Thoracic aorta (tissue), 2 donors: ENCODE results near the gene RAVER2. TPM values are rescaled to one million over a fixed set of nuclear protein-coding genes. Genes with fewer than 3 reads are reported as not detected.

Source experiments
- ATAC-seq: fragments of 150-250 bp; one replicate; pipeline ENCODE4 v1.8.0; 2017; ENCODE audit warnings: low read depth; ENCODE audit not compliant: insufficient number of reproducible peaks, low FRiP score
- DNase-seq: peaks from one replicate; pipeline ENCODE4 v3.0.0-alpha.2; 2020; ENCODE audit warnings: low spot score
- H3K27ac ChIP-seq, 2 donors: fragments of 200-600 bp; sonication (generic); 1 replicate in 1 of 2; 2 replicates in 1 of 2; pipeline ENCODE4 v1.5.1; 2016; ENCODE audit warnings: mild to moderate bottlenecking in 2 of 2, moderate library complexity in 2 of 2
- H3K27me3 ChIP-seq: fragments of 200-600 bp; sonication (generic); replicated peaks from 2 replicates; pipeline ENCODE4 v1.6.0; 2016; ENCODE audit warnings: mild to moderate bottlenecking; ENCODE audit not compliant: insufficient read depth
- H3K36me3 ChIP-seq: fragments of 200-600 bp; sonication (generic); one replicate; pipeline ENCODE4 v1.5.1; 2016
- H3K4me1 ChIP-seq, 2 donors: fragments of 200-600 bp; sonication (generic); 1 replicate in 1 of 2; 2 replicates in 1 of 2; pipeline versions ENCODE4 v1.5.1 to v1.6.0; 2016; ENCODE audit warnings: low read depth in 2 of 2, mild to moderate bottlenecking in 1 of 2; ENCODE audit not compliant: control insufficient read depth in 1 of 2
- H3K4me3 ChIP-seq: fragments of 200-600 bp; sonication (generic); 2 replicates; pipeline ENCODE4 v1.5.1; 2016; ENCODE audit warnings: mild to moderate bottlenecking
- H3K9me3 ChIP-seq: fragments of 200-600 bp; sonication (generic); 2 replicates; pipeline ENCODE4 v1.5.1; 2016
- total RNA-seq, 2 donors: library from RNA; depleted of rRNA; stranded (reverse); fragments of >200 nt; gene quantifications; one replicate each; pipeline versions ENCODE4 v1.1.0 to v1.2.3, GENCODE V29; 2016
- TF ChIP-seq, protein P1 (sequence below): fragments of 200-600 bp; sonication (generic); IDR thresholded peaks from one replicate; pipeline ENCODE4 v1.5.1; 2019; ENCODE audit warnings: antibody characterized with exemption

The RAVER2 gene
- total RNA-seq, 2 donors from 2014 or later: 17.2 to 18.3 TPM

DNA sequence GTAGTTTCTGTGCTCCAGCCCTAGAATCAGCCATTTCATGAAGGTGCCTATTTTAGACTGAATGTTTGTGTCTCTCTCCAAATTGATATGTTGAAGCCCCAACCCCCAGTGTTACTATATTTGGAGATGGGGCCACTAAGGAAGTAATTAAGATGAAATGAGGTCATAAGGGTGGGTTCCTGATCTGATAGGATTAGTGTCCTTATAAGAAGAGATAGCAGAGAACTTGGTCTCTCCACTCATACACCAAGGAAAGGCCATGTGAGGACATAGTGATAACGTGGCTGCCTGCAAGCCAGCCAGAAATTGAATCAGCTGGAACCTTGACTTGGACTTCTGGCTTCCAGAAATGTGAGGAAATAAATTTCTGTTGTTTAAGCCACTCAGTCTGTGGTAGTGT, 12.3 kb downstream of the RAVER2 start:
- ATAC-seq: no peak
- DNase-seq: no peak
- H3K4me3 ChIP-seq: no peak overlapping the region
- H3K36me3 ChIP-seq: no peaks in the 10 kb centered on the region
- H3K4me1 ChIP-seq: peaks cover 7 to 43% of the 10 kb centered on the region in 2 donors
- no peaks in the 10 kb centered on the region for H3K9me3 ChIP-seq
- no peak overlapping the region for H3K27ac ChIP-seq
- TF ChIP-seq, protein P1, sequence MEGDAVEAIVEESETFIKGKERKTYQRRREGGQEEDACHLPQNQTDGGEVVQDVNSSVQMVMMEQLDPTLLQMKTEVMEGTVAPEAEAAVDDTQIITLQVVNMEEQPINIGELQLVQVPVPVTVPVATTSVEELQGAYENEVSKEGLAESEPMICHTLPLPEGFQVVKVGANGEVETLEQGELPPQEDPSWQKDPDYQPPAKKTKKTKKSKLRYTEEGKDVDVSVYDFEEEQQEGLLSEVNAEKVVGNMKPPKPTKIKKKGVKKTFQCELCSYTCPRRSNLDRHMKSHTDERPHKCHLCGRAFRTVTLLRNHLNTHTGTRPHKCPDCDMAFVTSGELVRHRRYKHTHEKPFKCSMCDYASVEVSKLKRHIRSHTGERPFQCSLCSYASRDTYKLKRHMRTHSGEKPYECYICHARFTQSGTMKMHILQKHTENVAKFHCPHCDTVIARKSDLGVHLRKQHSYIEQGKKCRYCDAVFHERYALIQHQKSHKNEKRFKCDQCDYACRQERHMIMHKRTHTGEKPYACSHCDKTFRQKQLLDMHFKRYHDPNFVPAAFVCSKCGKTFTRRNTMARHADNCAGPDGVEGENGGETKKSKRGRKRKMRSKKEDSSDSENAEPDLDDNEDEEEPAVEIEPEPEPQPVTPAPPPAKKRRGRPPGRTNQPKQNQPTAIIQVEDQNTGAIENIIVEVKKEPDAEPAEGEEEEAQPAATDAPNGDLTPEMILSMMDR: no peak
- H3K27me3 ChIP-seq: no peaks in the 10 kb centered on the region

DNA sequence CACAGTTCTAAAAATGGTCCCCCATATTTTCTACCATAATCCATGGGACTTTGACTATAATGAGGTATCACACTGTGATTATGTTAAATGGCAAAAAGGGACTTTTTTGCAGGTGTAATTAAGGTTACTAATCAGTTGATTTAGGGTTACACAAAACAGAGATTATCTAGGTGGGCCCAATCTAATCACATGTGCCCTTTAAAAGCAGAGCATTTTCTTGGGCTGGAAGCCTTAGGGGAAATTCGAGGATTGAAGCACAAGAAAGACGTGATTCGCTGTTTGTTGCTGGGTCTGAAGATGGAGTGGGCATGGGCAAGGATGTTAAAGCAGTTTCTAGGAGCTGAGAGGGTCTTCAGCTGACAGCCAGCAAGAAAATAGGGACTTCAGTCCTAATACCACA, 13.4 kb downstream of the RAVER2 start:
- Histone ChIP-seq H3K9me3 (no peaks in the 10 kb centered on the region), H3K4me3 (no peak overlapping the region), H3K27ac (no peak overlapping the region), H3K36me3 (no peaks in the 10 kb centered on the region), H3K27me3 (no peaks in the 10 kb centered on the region), H3K4me1 (peaks cover 7 to 43% of the 10 kb centered on the region in 2 donors)
- TF ChIP-seq, protein P1: no peak
- DNase-seq (no peak), ATAC-seq (no peak)

DNA sequence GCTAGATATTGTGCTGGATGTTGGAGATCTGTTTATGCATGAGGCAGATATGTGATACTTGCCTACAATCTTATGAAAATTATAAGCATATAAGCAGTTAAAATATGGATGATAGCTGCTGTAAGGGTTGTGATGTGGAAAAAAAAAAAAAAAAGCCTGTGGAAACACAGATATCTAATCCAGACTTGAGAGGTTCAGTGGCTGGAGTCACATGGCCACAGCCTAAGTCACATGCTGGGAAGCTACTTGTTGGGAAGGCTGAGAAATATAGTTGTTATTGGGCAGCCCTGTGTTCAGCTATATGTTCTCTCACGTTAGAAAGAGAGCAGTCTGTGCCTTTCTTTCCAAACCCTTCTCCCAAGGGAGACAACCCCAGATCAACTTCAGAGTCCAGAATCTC, 15.1 kb downstream of the RAVER2 start:
- Histone ChIP-seq H3K4me3 (no peak overlapping the region), H3K36me3 (no peaks in the 10 kb centered on the region), H3K27ac (no peak overlapping the region), H3K9me3 (no peaks in the 10 kb centered on the region), H3K27me3 (no peaks in the 10 kb centered on the region), H3K4me1 (peaks cover 7 to 43% of the 10 kb centered on the region in 2 donors)
- TF ChIP-seq, protein P1: no peak
- ATAC-seq (no peak), DNase-seq (no peak)

DNA sequence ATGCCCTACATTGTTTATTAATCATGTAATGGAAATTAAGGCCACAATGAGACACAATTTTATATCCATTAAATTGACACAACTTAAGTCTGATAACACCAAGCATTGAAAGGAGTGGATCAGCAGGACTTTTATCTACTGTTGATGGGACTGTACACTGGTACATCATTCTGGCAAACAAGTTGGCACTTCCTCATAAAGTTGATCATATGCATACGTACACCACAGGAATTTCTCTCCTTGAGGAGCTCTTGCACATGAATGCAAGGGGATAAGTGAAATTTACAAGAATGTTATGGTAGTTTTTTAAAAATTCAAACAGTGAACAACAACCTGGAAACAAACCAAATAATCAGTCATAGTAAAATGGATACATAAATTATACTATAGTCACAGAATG, 20.1 kb downstream of the RAVER2 start:
- no peak for ATAC-seq
- H3K4me3 ChIP-seq: no peak overlapping the region
- no peaks in the 10 kb centered on the region for H3K36me3 ChIP-seq
- H3K27me3 ChIP-seq: no peaks in the 10 kb centered on the region
- no peak for DNase-seq
- peaks cover 0 to 12% of the 10 kb centered on the region in 2 donors for H3K4me1 ChIP-seq
- TF ChIP-seq, protein P1: no peak
- no peak overlapping the region for H3K27ac ChIP-seq
- no peaks in the 10 kb centered on the region for H3K9me3 ChIP-seq

DNA sequence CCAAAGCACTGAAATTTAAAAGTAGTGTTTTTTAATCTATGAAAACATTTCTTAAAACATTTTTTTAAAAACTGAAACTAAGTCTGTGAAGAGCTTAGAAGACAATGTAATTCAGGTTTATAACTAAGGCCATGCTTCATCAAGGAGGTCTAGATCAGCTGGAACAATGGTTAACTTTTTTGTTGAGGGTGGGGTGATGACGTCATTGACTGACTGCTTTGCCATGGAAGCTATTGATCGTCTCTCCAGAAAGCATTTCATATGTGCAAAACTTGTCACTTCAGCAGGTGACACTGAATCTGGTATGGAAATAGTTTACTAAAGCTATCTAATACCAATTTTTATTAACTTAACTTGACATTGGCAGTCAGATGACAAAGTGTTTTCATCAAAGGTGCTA, 21.0 kb downstream of the RAVER2 start:
- no peak for DNase-seq
- no peak overlapping the region for H3K4me3 ChIP-seq
- H3K27ac ChIP-seq: no peak overlapping the region
- peaks cover 0 to 4% of the 10 kb centered on the region in 2 donors for H3K4me1 ChIP-seq
- no peak for ATAC-seq
- H3K9me3 ChIP-seq: no peaks in the 10 kb centered on the region
- H3K36me3 ChIP-seq: no peaks in the 10 kb centered on the region
- no peaks in the 10 kb centered on the region for H3K27me3 ChIP-seq
- TF ChIP-seq, protein P1: no peak
